DOHH2 (cell line): ENCODE data around the gene SLC2A11.

ENCODE experiments used
- EZH2phosphoT487 ChIP-seq: fragments of 200-600 bp; sonication (generic); IDR thresholded peaks from 2 replicates; pipeline ENCODE4 v1.6.1; 2017; ENCODE audit warnings: borderline replicate concordance, mild to moderate bottlenecking, antibody characterized with exemption, low read length, moderate library complexity, mixed read lengths
- TF ChIP-seq, protein P1 (sequence below): fragments of 200-600 bp; sonication (generic); IDR thresholded peaks from one replicate; pipeline ENCODE4 v1.5.1; 2014; ENCODE audit warnings: antibody characterized with exemption, mild to moderate bottlenecking, low read depth, low read length; ENCODE audit not compliant: poor library complexity, severe bottlenecking

DNA sequence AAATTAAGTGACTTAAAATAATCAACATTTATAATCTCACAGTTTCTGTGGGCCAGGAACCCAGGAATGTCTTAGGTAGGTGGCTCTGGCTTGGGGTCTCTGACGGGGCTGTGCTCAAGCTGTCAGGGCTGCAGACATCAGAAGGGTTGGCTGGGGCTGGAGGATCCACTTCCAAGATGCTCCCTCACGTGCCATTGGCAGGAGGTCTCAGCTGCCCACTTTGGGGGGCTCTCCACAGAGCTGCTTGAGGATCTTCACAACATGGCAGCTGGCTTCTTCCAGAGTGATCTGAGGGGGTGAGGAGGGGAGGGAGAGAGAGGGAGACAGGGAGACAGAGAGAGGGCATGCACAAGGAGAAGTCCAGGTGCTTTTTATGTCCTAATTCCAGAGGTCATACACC lies 18.1 kb downstream of the SLC2A11 start:
- TF ChIP-seq EZH2phosphoT487 = no peak
- TF ChIP-seq, protein P1, sequence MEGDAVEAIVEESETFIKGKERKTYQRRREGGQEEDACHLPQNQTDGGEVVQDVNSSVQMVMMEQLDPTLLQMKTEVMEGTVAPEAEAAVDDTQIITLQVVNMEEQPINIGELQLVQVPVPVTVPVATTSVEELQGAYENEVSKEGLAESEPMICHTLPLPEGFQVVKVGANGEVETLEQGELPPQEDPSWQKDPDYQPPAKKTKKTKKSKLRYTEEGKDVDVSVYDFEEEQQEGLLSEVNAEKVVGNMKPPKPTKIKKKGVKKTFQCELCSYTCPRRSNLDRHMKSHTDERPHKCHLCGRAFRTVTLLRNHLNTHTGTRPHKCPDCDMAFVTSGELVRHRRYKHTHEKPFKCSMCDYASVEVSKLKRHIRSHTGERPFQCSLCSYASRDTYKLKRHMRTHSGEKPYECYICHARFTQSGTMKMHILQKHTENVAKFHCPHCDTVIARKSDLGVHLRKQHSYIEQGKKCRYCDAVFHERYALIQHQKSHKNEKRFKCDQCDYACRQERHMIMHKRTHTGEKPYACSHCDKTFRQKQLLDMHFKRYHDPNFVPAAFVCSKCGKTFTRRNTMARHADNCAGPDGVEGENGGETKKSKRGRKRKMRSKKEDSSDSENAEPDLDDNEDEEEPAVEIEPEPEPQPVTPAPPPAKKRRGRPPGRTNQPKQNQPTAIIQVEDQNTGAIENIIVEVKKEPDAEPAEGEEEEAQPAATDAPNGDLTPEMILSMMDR = no peak
